Tibial artery (tissue), 4 donors: Measurements from ENCODE around the gene HEBP1.

Experiments
- DNase-seq, 2 donors: peaks; one replicate each; pipeline ENCODE4 v3.0.0-alpha.2; 2019
- H3K27ac ChIP-seq, 2 donors: fragments of 200-600 bp; sonication (generic) in 1 of 2; 1 replicate in 1 of 2; 2 replicates in 1 of 2; pipeline ENCODE4 v1.5.1; 2018 to 2019; ENCODE audit warnings: mild to moderate bottlenecking in 1 of 2
- H3K27me3 ChIP-seq, 2 donors: fragments of 200-600 bp; sonication (generic) in 1 of 2; one replicate each; pipeline versions ENCODE4 v1.5.1 to v1.6.0; 2016 to 2019
- H3K36me3 ChIP-seq, 3 donors: fragments of 200-600 bp; sonication (generic) in 2 of 3; one replicate each; pipeline ENCODE4 v1.5.1; 2016 to 2019; ENCODE audit warnings: mild to moderate bottlenecking in 2 of 3
- H3K4me1 ChIP-seq, 4 donors: fragments of 200-600 bp; sonication (generic) in 2 of 4; 1 replicate in 3 of 4; 2 replicates in 1 of 4; pipeline ENCODE4 v1.5.1; 2016 to 2019
- H3K4me3 ChIP-seq, 2 donors: fragments of 200-600 bp; sonication (generic) in 1 of 2; 1 replicate in 1 of 2; 2 replicates in 1 of 2; pipeline ENCODE4 v1.5.1; 2018 to 2019; ENCODE audit warnings: mild to moderate bottlenecking in 2 of 2
- H3K9me3 ChIP-seq, 3 donors: fragments of 200-600 bp; sonication (generic) in 1 of 3; one replicate each; pipeline ENCODE4 v1.5.1; 2016 to 2019
- CTCF ChIP-seq, 2 experiments: fragments of 200-600 bp in 1 of 2; fragments of 450-650 bp in 1 of 2; IDR thresholded peaks; one replicate each; pipeline ENCODE4 v1.5.1; 2017 to 2019; ENCODE audit warnings: antibody characterized with exemption in 2 of 2, mild to moderate bottlenecking in 1 of 2, moderate library complexity in 1 of 2
- intact Hi-C: fragments of 100-400 bp; cut with DNase I; formaldehyde crosslinking; loops from one replicate; pipeline ENCODE4 v1.15.0; 2023; ENCODE audit warnings: low total_unique reads

The HEBP1 gene

DNA sequence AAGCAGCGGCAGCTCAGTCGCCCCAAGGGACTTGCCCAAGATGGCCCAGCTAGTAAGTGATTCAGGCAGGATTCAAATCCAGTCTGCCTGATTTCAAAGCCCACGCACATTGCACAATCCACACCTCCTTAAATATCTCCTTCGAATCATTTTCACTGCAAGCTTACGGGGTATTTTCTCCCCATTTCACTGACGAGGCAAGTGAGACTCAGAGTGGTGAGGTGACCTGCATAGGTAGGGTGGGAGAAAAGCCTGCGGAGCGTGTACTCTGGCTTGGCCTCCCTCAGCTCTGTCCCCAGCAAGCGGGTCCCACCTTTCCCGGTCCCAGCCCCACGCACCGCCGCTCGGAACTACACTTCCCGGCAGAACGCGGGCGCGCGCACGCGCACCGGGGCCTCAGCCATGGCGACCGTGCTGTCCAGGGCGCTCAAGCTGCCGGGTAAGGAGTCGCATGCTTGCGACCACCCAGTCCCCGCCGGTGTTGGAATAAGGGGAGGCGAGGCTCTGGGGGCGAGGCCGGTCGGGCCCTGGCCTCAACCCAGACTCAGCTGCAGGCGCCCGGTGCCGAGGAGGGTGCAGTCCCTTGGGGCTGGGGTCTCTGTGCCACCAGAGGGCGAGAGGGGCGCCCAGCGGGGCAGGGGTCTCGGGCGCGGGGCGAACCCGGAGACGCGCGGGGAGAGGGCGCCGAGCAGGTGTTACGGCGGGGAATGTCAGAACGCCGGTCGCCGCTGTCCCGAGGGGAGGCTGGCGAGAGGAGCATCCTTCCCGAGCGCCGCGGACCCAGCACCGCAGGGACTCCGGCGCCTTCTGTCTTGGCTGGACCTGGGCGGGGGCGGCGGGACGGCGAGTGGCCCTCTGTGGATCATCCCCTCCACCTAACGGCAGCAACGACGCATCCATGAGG lies 44.2 kb upstream of the HEBP1 start, which contains the start of gene FAM234B:
TSS of gene FAM234B (plus strand) at position 380 of the 904 bp plus-strand sequence. CDS start at position 403, 23 bp downstream.
- Histone ChIP-seq H3K27me3 (no peaks in the 10 kb centered on the region), H3K4me3 (peak within 1 kb of the TSS; percentile 92 to 99), H3K9me3 (no peaks in the 10 kb centered on the region), H3K4me1 (peaks cover 0 to 15% (median 2%) of the 10 kb centered on the region in 4 donors), H3K27ac (peak within 1 kb of the TSS; percentile 72 to 74), H3K36me3 (no peaks in the 10 kb centered on the region)
- peak; percentile 80 to 85 for DNase-seq
- intact Hi-C loops: no loop called here
- no peak for TF ChIP-seq CTCF (IDR thresholded peaks at IDR 0.05)

DNA sequence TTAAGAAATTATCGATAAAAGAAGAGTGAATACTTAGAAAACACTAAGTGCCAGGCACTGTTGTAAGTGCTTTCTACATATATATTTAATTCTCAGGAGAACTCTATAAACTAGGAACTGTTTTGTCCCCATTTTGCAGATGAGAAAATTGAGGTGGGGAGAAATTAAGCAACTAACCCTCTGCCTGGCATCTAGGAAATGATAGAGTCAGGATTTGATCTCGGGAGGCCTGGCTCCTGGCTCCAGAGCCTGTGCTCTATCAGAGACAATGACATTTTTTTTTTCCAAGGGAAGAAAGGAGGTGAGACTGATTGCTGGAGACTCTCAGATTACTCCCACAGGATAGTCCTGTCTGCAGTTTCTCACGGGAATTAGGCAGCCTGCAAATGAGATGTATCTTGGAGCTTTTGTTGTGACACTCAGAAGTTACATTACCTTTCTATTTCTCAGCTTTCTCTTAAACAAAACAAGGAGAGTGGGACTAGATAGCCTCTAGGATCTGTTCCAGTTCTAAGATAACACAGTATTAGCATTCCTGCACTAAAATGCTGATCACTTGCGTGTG lies 42.7 kb upstream of the HEBP1 start:
- no peak overlapping the region for H3K27ac ChIP-seq
- no peak for DNase-seq
- no peaks in the 10 kb centered on the region for H3K36me3 ChIP-seq
- intact Hi-C loops: no loop called here
- H3K9me3 ChIP-seq: no peaks in the 10 kb centered on the region
- H3K4me1 ChIP-seq: peaks cover 0 to 15% (median 2%) of the 10 kb centered on the region in 4 donors
- H3K4me3 ChIP-seq: no peak overlapping the region
- no peaks in the 10 kb centered on the region for H3K27me3 ChIP-seq
- TF ChIP-seq CTCF (IDR thresholded peaks at IDR 0.05): no peak

DNA sequence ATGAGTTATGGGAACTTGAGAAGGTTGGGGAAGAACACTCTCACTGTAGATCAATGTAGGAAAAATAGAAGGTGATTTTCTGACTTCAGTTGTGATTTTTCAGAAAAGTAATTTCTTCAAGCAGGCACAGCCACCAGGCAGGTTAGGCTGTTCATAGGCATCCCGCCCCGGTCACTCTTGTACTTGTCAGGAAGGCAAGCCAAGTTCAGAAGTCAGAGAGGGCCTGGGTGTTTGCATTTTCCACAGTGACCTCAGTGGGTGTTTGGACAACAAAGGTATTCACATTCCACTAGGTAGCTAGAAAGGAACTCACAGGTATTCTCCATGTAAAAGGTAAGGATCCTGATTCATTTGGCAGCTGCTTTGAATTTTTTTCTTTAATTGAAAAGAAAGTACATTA lies 41.2 kb upstream of the HEBP1 start:
- no peak overlapping the region for H3K4me3 ChIP-seq
- H3K27ac ChIP-seq: no peak overlapping the region
- H3K27me3 ChIP-seq: no peaks in the 10 kb centered on the region
- H3K4me1 ChIP-seq: peaks cover 0 to 15% (median 2%) of the 10 kb centered on the region in 4 donors
- no peak for TF ChIP-seq CTCF (IDR thresholded peaks at IDR 0.05)
- H3K36me3 ChIP-seq: no peaks in the 10 kb centered on the region
- DNase-seq: no peak
- intact Hi-C loops: no loop called here
- H3K9me3 ChIP-seq: no peaks in the 10 kb centered on the region

DNA sequence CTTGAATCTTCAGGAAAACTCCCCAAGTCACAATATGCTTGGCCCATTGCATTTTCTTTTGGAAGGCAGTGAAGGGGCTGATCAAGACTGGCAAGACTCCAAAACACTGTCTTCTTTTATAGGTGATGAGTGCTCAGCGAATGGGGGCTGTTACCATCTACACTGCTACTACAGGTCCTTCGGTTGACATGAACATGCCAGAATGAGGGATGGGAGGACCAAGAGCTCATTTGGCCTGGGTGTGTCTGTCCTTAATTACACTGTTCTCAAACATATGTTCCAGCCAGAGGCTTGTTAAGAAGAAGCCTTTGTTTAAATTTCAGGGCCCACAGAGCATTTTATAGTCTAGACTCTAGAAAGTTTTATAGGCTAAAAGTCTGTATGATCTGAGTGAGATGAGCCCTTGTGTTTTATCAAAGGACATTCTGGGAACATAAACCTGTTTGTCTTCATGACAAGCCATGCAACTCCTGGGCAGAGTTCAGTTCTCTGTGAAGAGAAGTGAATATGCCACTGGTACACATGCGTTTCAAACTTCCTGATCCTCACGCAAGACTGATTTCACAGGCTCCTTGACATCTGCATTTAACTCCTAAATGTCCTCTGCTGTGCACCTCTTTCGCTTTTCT lies 39.4 kb upstream of the HEBP1 start:
- Histone ChIP-seq H3K27ac (no peak overlapping the region), H3K36me3 (no peaks in the 10 kb centered on the region), H3K4me1 (peaks cover 0 to 5% (median 2%) of the 10 kb centered on the region in 4 donors), H3K4me3 (no peak overlapping the region), H3K27me3 (no peaks in the 10 kb centered on the region), H3K9me3 (no peaks in the 10 kb centered on the region)
- intact Hi-C loops: no loop called here
- DNase-seq: no peak
- no peak for TF ChIP-seq CTCF (IDR thresholded peaks at IDR 0.05)

- TF ChIP-seq CTCF (IDR thresholded peaks at IDR 0.05): no peak
- no peak overlapping the region for H3K27ac ChIP-seq
- intact Hi-C loops: no loop called here
These were observed 38.6 kb upstream of the HEBP1 start for GRCh38 chr12:13038491-13039161.

More at GRCh38 chr12:13038491-13039161, 38.6 kb upstream of the HEBP1 start:
- Histone ChIP-seq H3K4me1 (peaks cover 0 to 2% (median under 1%) of the 10 kb centered on the region in 4 donors), H3K36me3 (no peaks in the 10 kb centered on the region), H3K27me3 (no peaks in the 10 kb centered on the region), H3K9me3 (no peaks in the 10 kb centered on the region), H3K4me3 (no peak overlapping the region)
- no peak for DNase-seq
